Muscle of arm (tissue), 12 donors: ENCODE measurements around the gene TAF7. TPM values are rescaled to one million over a fixed set of nuclear protein-coding genes. Genes with fewer than 3 reads are reported as not detected.
"Not testable (repeated sequence)": the region's sequence is repeated elsewhere in the genome, so short reads cannot be mapped to it uniquely, and the experiment has no call there.

Experiments
- DNase-seq: peaks from one replicate; pipeline ENCODE4 v3.0.0-alpha.2; 2013
- polyA plus RNA-seq, 12 donors: library from polyadenylated mRNA; unstranded; fragments of 120-200 nt; gene quantifications; one replicate each; pipeline ENCODE4 v1.2.1, GENCODE V29; 2013; ENCODE audit not compliant: insufficient read length in 12 of 12

TAF7 gene
- polyA plus RNA-seq, 12 donors = 77.9 to 106 (median 91.7) TPM; not detected in 1

GRCh38 chr5:141343242-141343952 is 22.8 kb upstream of the TAF7 start, which contains the start of gene PCDHGA3:
Gene PCDHGA3, plus strand, starts transcription at chr5:141343829. Its CDS starts 205 bp downstream, at chr5:141344034.
- no peak for DNase-seq

GRCh38 chr5:141342773-141343172 is 22.2 kb upstream of the TAF7 start:
- no peak for DNase-seq

- not testable (repeated sequence) for DNase-seq
These were observed 20.3 kb upstream of the TAF7 start for GRCh38 chr5:141340781-141341354.

GRCh38 chr5:141338538-141339306 is 18.1 kb upstream of the TAF7 start, which contains the start of gene PCDHGA2:
Gene PCDHGA2, plus strand, starts transcription at chr5:141338760.
- DNase-seq = peak; percentile 30

GRCh38 chr5:141332571-141332970 is 12.0 kb upstream of the TAF7 start:
- DNase-seq = not testable (repeated sequence)

GRCh38 chr5:141330299-141331080 is 9.9 kb upstream of the TAF7 start, which contains the start of gene PCDHGA1:
Gene PCDHGA1, plus strand, starts transcription at chr5:141330514.
- no peak for DNase-seq

- DNase-seq = no peak
These were observed 7.6 kb upstream of the TAF7 start for GRCh38 chr5:141328231-141328630.

- DNase-seq = peak; percentile 11
These were observed 5.7 kb upstream of the TAF7 start for GRCh38 chr5:141326088-141326854.

GRCh38 chr5:141322261-141322660 is 1.7 kb upstream of the TAF7 start:
- DNase-seq = no peak

GRCh38 chr5:141319699-141320098 is 885 bp downstream of the TAF7 start:
- DNase-seq = no peak

- DNase-seq = no peak
These were observed 1.4 kb downstream of the TAF7 start for GRCh38 chr5:141319202-141319601.

GRCh38 chr5:141316963-141317362 is 3.6 kb downstream of the TAF7 start:
- DNase-seq = not testable (repeated sequence)

GRCh38 chr5:141313711-141314110 is 6.9 kb downstream of the TAF7 start:
- DNase-seq = no peak

- no peak for DNase-seq
These were observed 14.0 kb downstream of the TAF7 start for GRCh38 chr5:141306630-141307029.

GRCh38 chr5:141303756-141304155 is 16.8 kb downstream of the TAF7 start, which contains the start of gene SLC25A2:
Gene SLC25A2, minus strand, starts transcription at chr5:141304049. Its CDS starts 184 bp downstream, at chr5:141303865.
- no peak for DNase-seq

- DNase-seq = no peak
These were observed 22.2 kb downstream of the TAF7 start for GRCh38 chr5:141298376-141298775.

GRCh38 chr5:141272906-141273305 is 47.7 kb downstream of the TAF7 start:
- no peak for DNase-seq

- no peak for DNase-seq
These were observed 51.4 kb downstream of the TAF7 start for GRCh38 chr5:141269195-141269594.
